ENCODE measurements around the gene ZFP28. TPM values are rescaled to one million over a fixed set of nuclear protein-coding genes. Genes with fewer than 3 reads are reported as not detected.

Gene ZFP28
- total RNA-seq, 2 experiments from 2014 or later: 3.5 to 4.5 TPM

GRCh38 chr19:56547535-56547934, 8.8 kb downstream of the ZFP28 start:
- intact Hi-C loops (cut with DNase I, micrococcal nuclease): loop anchor here in 1 of 2 experiments (5.0 kb wide), 1 partner anchor 110 kb away; no protein-coding TSS in a partner anchor
- H3K36me3 ChIP-seq (ENCODE audit: insufficient read depth, low read length): peaks cover 27% of the 10 kb centered on the region

GRCh38 chr19:56554272-56554869, 15.6 kb downstream of the ZFP28 start:
- no peaks in the 10 kb centered on the region for H3K4me1 ChIP-seq (ENCODE audit: insufficient read depth, low read length)
- H3K36me3 ChIP-seq (ENCODE audit: insufficient read depth, low read length): peaks cover 15% of the 10 kb centered on the region
- TF ChIP-seq, protein P1, sequence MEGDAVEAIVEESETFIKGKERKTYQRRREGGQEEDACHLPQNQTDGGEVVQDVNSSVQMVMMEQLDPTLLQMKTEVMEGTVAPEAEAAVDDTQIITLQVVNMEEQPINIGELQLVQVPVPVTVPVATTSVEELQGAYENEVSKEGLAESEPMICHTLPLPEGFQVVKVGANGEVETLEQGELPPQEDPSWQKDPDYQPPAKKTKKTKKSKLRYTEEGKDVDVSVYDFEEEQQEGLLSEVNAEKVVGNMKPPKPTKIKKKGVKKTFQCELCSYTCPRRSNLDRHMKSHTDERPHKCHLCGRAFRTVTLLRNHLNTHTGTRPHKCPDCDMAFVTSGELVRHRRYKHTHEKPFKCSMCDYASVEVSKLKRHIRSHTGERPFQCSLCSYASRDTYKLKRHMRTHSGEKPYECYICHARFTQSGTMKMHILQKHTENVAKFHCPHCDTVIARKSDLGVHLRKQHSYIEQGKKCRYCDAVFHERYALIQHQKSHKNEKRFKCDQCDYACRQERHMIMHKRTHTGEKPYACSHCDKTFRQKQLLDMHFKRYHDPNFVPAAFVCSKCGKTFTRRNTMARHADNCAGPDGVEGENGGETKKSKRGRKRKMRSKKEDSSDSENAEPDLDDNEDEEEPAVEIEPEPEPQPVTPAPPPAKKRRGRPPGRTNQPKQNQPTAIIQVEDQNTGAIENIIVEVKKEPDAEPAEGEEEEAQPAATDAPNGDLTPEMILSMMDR (IDR thresholded peaks at IDR 0.05): no peak
- CTCF ChIA-PET: interaction anchor here (0.6 kb wide), 1 partner anchor 22 kb away, joined by 3 read pairs; no protein-coding TSS in a partner anchor
- intact Hi-C loops (cut with DNase I, micrococcal nuclease): no loop called here
- Mint-ChIP-seq H3K9me3 (peaks cover 17% of the 10 kb centered on the region), H3K27me3 (no peaks in the 10 kb centered on the region), H3K27ac (no peak overlapping the region), H3K36me3 (ENCODE audit: low read depth) (peaks cover 86% of the 10 kb centered on the region), H3K4me1 (ENCODE audit: low read depth) (no peaks in the 10 kb centered on the region), H3K4me3 (no peak overlapping the region)
- POLR2A ChIA-PET: no interaction called here
- DNase-seq (no peak), ATAC-seq (ENCODE audit: poor library complexity) (no peak)
- peaks cover 22 to 96% of the 10 kb centered on the region in 2 experiments for H3K9me3 ChIP-seq (ENCODE audit: control insufficient read depth in 1 of 2, insufficient read depth in 1 of 2, low read length in 2 of 2)
- H3K27me3 ChIP-seq (ENCODE audit: control insufficient read depth in 1 of 2, insufficient read depth in 2 of 2, low read length in 2 of 2): no peaks in the 10 kb centered on the region
- H3K4me3 ChIP-seq (ENCODE audit: low read length): no peak overlapping the region
- H3K27ac ChIP-seq (ENCODE audit: low read depth in 1 of 2, low read length in 2 of 2): no peak overlapping the region

More at GRCh38 chr19:56547535-56547934, 8.8 kb downstream of the ZFP28 start:
- ChIA-PET CTCF (no interaction called here), POLR2A (no interaction called here)
- TF ChIP-seq, protein P1 (IDR thresholded peaks at IDR 0.05): no peak
- Histone ChIP-seq H3K4me3 (ENCODE audit: low read length) (no peak overlapping the region), H3K9me3 (ENCODE audit: control insufficient read depth in 1 of 2, insufficient read depth in 1 of 2, low read length in 2 of 2) (peaks cover 22 to 93% of the 10 kb centered on the region in 2 experiments), H3K27ac (ENCODE audit: low read depth in 1 of 2, low read length in 2 of 2) (no peak overlapping the region), H3K4me1 (ENCODE audit: insufficient read depth, low read length) (no peaks in the 10 kb centered on the region), H3K27me3 (ENCODE audit: control insufficient read depth in 1 of 2, insufficient read depth in 2 of 2, low read length in 2 of 2) (no peaks in the 10 kb centered on the region)
- Mint-ChIP-seq H3K9me3 (peaks cover 28% of the 10 kb centered on the region), H3K4me3 (no peak overlapping the region), H3K27me3 (no peaks in the 10 kb centered on the region), H3K4me1 (ENCODE audit: low read depth) (no peaks in the 10 kb centered on the region), H3K36me3 (ENCODE audit: low read depth) (peaks cover 97% of the 10 kb centered on the region), H3K27ac (no peak overlapping the region)
- DNase-seq (no peak), ATAC-seq (ENCODE audit: poor library complexity) (no peak)

DNA sequence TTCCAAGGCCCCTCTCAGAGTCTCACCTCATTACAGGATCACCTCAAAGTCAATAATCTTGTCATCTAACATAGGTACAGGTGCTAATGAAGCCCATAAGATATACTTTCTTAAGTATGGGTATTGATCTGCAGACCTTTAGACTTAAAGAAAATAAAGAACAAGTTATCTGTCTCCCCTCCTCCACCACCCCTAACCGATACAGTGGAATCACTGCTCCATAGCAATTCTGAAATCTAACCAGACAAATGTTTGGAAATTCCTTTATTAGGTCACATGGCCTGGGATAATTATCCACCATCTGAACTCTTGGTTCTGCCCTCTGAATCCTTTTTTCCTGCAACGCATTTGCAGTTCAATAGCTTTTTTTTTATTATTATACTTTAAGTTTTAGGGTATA, 24.0 kb downstream of the ZFP28 start:
- H3K4me1 ChIP-seq (ENCODE audit: insufficient read depth, low read length): peaks cover 14% of the 10 kb centered on the region
- TF ChIP-seq, protein P1 (IDR thresholded peaks at IDR 0.05): no peak
- H3K27ac Mint-ChIP-seq: no peak overlapping the region
- no peak for DNase-seq
- H3K4me3 ChIP-seq (ENCODE audit: low read length): no peak overlapping the region
- no peaks in the 10 kb centered on the region for H3K27me3 Mint-ChIP-seq
- H3K4me3 Mint-ChIP-seq: peak overlapping the region; percentile 34
- no peaks in the 10 kb centered on the region for H3K27me3 ChIP-seq (ENCODE audit: control insufficient read depth in 1 of 2, insufficient read depth in 2 of 2, low read length in 2 of 2)
- no peak overlapping the region for H3K27ac ChIP-seq (ENCODE audit: low read depth in 1 of 2, low read length in 2 of 2)
- POLR2A ChIA-PET: no interaction called here
- no peaks in the 10 kb centered on the region for H3K36me3 ChIP-seq (ENCODE audit: insufficient read depth, low read length)
- intact Hi-C loops (cut with DNase I, micrococcal nuclease): no loop called here
- H3K9me3 ChIP-seq (ENCODE audit: control insufficient read depth in 1 of 2, insufficient read depth in 1 of 2, low read length in 2 of 2): peaks cover 28 to 76% of the 10 kb centered on the region in 2 experiments
- ATAC-seq (ENCODE audit: poor library complexity): no peak
- CTCF ChIA-PET: no interaction called here
- H3K9me3 Mint-ChIP-seq: peaks cover 15% of the 10 kb centered on the region
- peaks cover 93% of the 10 kb centered on the region for H3K36me3 Mint-ChIP-seq (ENCODE audit: low read depth)
- H3K4me1 Mint-ChIP-seq (ENCODE audit: low read depth): peaks cover 17% of the 10 kb centered on the region
